Globus pallidus (tissue), 1 donor: ENCODE measurements around the gene ZNF283.
"Not testable (repeated sequence)": the region's sequence is repeated elsewhere in the genome, so short reads cannot be mapped to it uniquely, and the experiment has no call there.

Source experiments
- DNase-seq: peaks from one replicate; pipeline ENCODE4 v3.0.0-alpha.2; 2015; ENCODE audit warnings: low spot score

The ZNF283 gene

GRCh38 chr19:43848821-43849220, 21.7 kb downstream of the ZNF283 start:
- no peak for DNase-seq

GRCh38 chr19:43858174-43858573, 31.1 kb downstream of the ZNF283 start:
- DNase-seq = no peak

- DNase-seq = not testable (repeated sequence)
These were observed 39.8 kb downstream of the ZNF283 start for GRCh38 chr19:43866923-43867322.

GRCh38 chr19:43872547-43873336, 45.6 kb downstream of the ZNF283 start:
- no peak for DNase-seq

GRCh38 chr19:43880483-43880882, 53.4 kb downstream of the ZNF283 start:
- DNase-seq = no peak

- no peak for DNase-seq
These were observed 56.7 kb downstream of the ZNF283 start, which contains the start of gene ZNF404 for GRCh38 chr19:43883864-43884263. Gene ZNF404, minus strand, starts transcription at chr19:43883964.

- no peak for DNase-seq
These were observed 68.7 kb downstream of the ZNF283 start for GRCh38 chr19:43895727-43896308.
